ENCODE results near the gene PPP1R27. TPM values are rescaled to one million over a fixed set of nuclear protein-coding genes. Genes with fewer than 3 reads are reported as not detected.

Gene PPP1R27
- total and polyA plus RNA-seq, 9 of the 15 experiments (the other 6 are each of a cell fraction or from before 2014, with no cell fraction given): 0.29 to 6.9 (median 1.5) TPM; not detected in 2

DNA sequence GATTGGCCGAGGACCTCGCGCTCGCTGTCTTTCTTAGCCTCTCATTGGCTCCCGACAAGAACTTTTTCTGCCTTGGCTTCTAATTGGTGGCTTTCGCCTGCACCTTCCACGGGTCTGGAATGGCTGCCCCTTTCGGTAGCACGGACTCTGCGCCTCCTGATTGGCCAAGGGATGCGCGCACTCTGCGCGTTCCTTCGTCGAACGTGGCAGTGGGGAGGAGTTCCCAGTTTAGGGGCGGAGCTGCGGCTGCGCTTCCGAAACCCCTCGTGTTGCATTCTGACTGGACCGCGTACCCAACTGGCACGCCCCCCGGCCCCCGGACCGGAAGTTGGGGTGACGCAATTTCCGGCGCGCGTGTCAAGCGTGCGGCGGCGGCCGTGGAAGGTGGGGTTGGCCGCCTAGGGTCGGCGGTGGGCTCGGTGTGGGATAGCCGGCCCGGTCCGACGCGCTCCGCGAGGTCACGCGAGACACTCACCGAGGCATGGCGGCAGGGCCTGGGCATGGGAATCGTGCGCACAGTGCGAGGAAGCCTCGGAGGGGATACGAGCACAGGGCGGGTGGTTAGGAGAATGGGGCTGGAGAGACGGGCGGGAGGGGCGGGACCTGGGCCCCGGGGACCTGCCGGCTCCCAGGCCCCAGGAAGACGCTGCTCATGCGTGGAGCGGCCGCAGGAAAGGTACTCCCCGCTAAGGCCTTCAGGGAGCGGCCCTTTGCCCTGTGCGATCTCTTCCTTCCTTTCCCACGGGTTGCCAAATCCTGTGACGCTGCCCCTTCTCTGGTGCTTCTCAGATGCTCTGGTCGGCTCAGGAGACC is 26.1 kb upstream of the PPP1R27 start (continued):
- TF ChIP-seq ZNF165 (CRISPR knock-in tag; IDR thresholded peaks at IDR 0.05; ENCODE audit: borderline replicate concordance) (peak; percentile 86), RBM25 (IDR thresholded peaks at IDR 0.05; ENCODE audit: low read depth, low read length, severe bottlenecking) (peak; percentile 88), ZNF785 (CRISPR knock-in tag; IDR thresholded peaks at IDR 0.05) (peak; percentile 69; the same call in 1 of the 2 replicates), POLR2AphosphoS5 (IDR thresholded peaks at IDR 0.05; ENCODE audit: control insufficient read depth, insufficient read depth, low read depth, low read length) (peak; percentile 64), HOMEZ (CRISPR knock-in tag; IDR thresholded peaks at IDR 0.05) (peak; percentile 93; the same call in 1 of the 2 replicates)
- TF ChIP-seq, protein P1, sequence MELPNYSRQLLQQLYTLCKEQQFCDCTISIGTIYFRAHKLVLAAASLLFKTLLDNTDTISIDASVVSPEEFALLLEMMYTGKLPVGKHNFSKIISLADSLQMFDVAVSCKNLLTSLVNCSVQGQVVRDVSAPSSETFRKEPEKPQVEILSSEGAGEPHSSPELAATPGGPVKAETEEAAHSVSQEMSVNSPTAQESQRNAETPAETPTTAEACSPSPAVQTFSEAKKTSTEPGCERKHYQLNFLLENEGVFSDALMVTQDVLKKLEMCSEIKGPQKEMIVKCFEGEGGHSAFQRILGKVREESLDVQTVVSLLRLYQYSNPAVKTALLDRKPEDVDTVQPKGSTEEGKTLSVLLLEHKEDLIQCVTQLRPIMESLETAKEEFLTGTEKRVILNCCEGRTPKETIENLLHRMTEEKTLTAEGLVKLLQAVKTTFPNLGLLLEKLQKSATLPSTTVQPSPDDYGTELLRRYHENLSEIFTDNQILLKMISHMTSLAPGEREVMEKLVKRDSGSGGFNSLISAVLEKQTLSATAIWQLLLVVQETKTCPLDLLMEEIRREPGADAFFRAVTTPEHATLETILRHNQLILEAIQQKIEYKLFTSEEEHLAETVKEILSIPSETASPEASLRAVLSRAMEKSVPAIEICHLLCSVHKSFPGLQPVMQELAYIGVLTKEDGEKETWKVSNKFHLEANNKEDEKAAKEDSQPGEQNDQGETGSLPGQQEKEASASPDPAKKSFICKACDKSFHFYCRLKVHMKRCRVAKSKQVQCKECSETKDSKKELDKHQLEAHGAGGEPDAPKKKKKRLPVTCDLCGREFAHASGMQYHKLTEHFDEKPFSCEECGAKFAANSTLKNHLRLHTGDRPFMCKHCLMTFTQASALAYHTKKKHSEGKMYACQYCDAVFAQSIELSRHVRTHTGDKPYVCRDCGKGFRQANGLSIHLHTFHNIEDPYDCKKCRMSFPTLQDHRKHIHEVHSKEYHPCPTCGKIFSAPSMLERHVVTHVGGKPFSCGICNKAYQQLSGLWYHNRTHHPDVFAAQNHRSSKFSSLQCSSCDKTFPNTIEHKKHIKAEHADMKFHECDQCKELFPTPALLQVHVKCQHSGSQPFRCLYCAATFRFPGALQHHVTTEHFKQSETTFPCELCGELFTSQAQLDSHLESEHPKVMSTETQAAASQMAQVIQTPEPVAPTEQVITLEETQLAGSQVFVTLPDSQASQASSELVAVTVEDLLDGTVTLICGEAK (IDR thresholded peaks at IDR 0.05): peak; percentile 99
- TF ChIP-seq, protein P1 (CRISPR knock-in tag; IDR thresholded peaks at IDR 0.05): no peak
